WTC11 (cell line): ENCODE measurements around the gene PGRMC2. TPM values are rescaled to one million over a fixed set of nuclear protein-coding genes. Genes with fewer than 3 reads are reported as not detected.

ENCODE experiments used
- ATAC-seq: fragments of 200-7000 bp; cut with Tn5 transposase; 2 replicates; pipeline ENCODE4 v1.10.0; 2021; ENCODE audit warnings: mild to moderate bottlenecking, moderate library complexity
- CTCF ChIA-PET: fragments of 300-600 bp; sonication (Branson Sonifier 250); formaldehyde crosslinking; loops from one replicate; lab custom pipeline; 2021; ENCODE audit warnings: antibody characterized with exemption; lab: Charles Lee
- POLR2A ChIA-PET: fragments of 350-600 bp; sonication (Branson Sonifier 250); formaldehyde crosslinking; loops from one replicate; lab custom pipeline; 2021; ENCODE audit warnings: antibody characterized with exemption; lab: Charles Lee
- DNase-seq: peaks from one replicate; pipeline ENCODE4 v3.0.0; 2021; ENCODE audit warnings: low spot score
- H3K27ac Mint-ChIP-seq: 2 replicates; pipeline ENCODE4 v1.8.0; 2021; ENCODE audit warnings: mixed read lengths
- H3K27me3 Mint-ChIP-seq: 2 replicates; pipeline ENCODE4 v1.8.0; 2021; ENCODE audit warnings: low read depth, mild to moderate bottlenecking, moderate library complexity, mixed read lengths
- H3K36me3 Mint-ChIP-seq: 2 replicates; pipeline ENCODE4 v1.8.0; 2021; ENCODE audit warnings: mixed read lengths
- H3K4me1 Mint-ChIP-seq: 2 replicates; pipeline ENCODE4 v1.8.0; 2022; ENCODE audit warnings: mixed read lengths
- H3K4me3 Mint-ChIP-seq: 2 replicates; pipeline ENCODE4 v1.8.0; 2021; ENCODE audit warnings: mild to moderate bottlenecking, moderate library complexity, mixed read lengths
- H3K9me3 Mint-ChIP-seq: 2 replicates; pipeline ENCODE4 v1.8.0; 2021; ENCODE audit warnings: mixed read lengths
- CREM ChIP-seq: sonication (generic); formaldehyde crosslinking; IDR thresholded peaks from 2 replicates; pipeline ENCODE4 v1.8.1; 2022; ENCODE audit warnings: mild to moderate bottlenecking, missing genetic modification reagents, moderate library complexity
- CTCF ChIP-seq: fragments of 200-600 bp; IDR thresholded peaks from 2 replicates; pipeline ENCODE4 v1.8.0; 2022; ENCODE audit warnings: antibody characterized with exemption
- ESRRA ChIP-seq: sonication (generic); formaldehyde crosslinking; IDR thresholded peaks from 2 replicates; pipeline ENCODE4 v1.8.1; 2022; ENCODE audit warnings: mild to moderate bottlenecking, missing genetic modification reagents, borderline replicate concordance
- FOXK1 ChIP-seq: sonication (generic); formaldehyde crosslinking; IDR thresholded peaks from 2 replicates; pipeline ENCODE4 v1.8.0; 2022; ENCODE audit warnings: mild to moderate bottlenecking, moderate library complexity, missing genetic modification reagents
- GTF2I ChIP-seq: fragments of 250-450 bp; sonication (Bioruptor Pico); conservative IDR thresholded peaks from 2 replicates; pipeline ENCODE4 v1.4.0; 2021; ENCODE audit warnings: mild to moderate bottlenecking
- JUN ChIP-seq: sonication (generic); formaldehyde crosslinking; IDR thresholded peaks from 2 replicates; pipeline ENCODE4 v1.8.0; 2023; ENCODE audit warnings: mild to moderate bottlenecking, missing genetic modification reagents
- NFATC4 ChIP-seq: fragments of 250-450 bp; sonication (Bioruptor Pico); IDR thresholded peaks from 2 replicates; pipeline ENCODE4 v1.9.0; 2021; ENCODE audit warnings: mild to moderate bottlenecking
- NFYB ChIP-seq: sonication (generic); formaldehyde crosslinking; conservative IDR thresholded peaks from 2 replicates; pipeline ENCODE4 v1.8.0; 2022; ENCODE audit warnings: low read depth, missing genetic modification reagents
- NR1H2 ChIP-seq: sonication (generic); formaldehyde crosslinking; IDR thresholded peaks from 2 replicates; pipeline ENCODE4 v1.9.0; 2021; ENCODE audit warnings: mild to moderate bottlenecking, moderate library complexity, missing genetic modification reagents
- SMAD4 ChIP-seq: sonication (generic); formaldehyde crosslinking; IDR thresholded peaks from 2 replicates; pipeline ENCODE4 v1.8.0; 2022; ENCODE audit warnings: mild to moderate bottlenecking, missing genetic modification reagents
- USF2 ChIP-seq: sonication (generic); formaldehyde crosslinking; IDR thresholded peaks from 2 replicates; pipeline ENCODE4 v1.8.1; 2023; ENCODE audit warnings: mild to moderate bottlenecking, missing genetic modification reagents, moderate library complexity
- ZBTB21 ChIP-seq: sonication (generic); formaldehyde crosslinking; IDR thresholded peaks from 2 replicates; pipeline ENCODE4 v1.8.1; 2023; ENCODE audit warnings: mild to moderate bottlenecking, missing genetic modification reagents, borderline replicate concordance
- ZNF263 ChIP-seq: sonication (generic); formaldehyde crosslinking; IDR thresholded peaks from 2 replicates; pipeline ENCODE4 v1.8.1; 2022; ENCODE audit warnings: low read depth, mild to moderate bottlenecking, moderate library complexity, missing genetic modification reagents
- ZNF317 ChIP-seq: sonication (generic); formaldehyde crosslinking; IDR thresholded peaks from 2 replicates; pipeline ENCODE4 v1.8.1; 2023; ENCODE audit warnings: low read depth, mild to moderate bottlenecking, moderate library complexity, missing genetic modification reagents, borderline replicate concordance
- ZNF416 ChIP-seq: fragments of 250-450 bp; sonication (Bioruptor Pico); IDR thresholded peaks from 2 replicates; pipeline ENCODE4 v1.9.0; 2021; ENCODE audit warnings: mild to moderate bottlenecking, inconsistent platforms
- total RNA-seq: library from RNA; stranded (reverse); gene quantifications from 3 replicates; pipeline ENCODE4 v1.2.3, GENCODE V29; 2021
- TF ChIP-seq, protein P1 (sequence below): sonication (generic); formaldehyde crosslinking; conservative IDR thresholded peaks from 2 replicates; pipeline ENCODE4 v1.8.1; 2022; ENCODE audit warnings: mild to moderate bottlenecking, missing genetic modification reagents
- TF ChIP-seq, protein P2 (sequence below): sonication (generic); formaldehyde crosslinking; IDR thresholded peaks from 2 replicates; pipeline ENCODE4 v1.8.0; 2022; ENCODE audit warnings: mild to moderate bottlenecking, missing genetic modification reagents
- TF ChIP-seq, protein P3 (sequence below): fragments of 250-450 bp; sonication (Bioruptor Pico); IDR thresholded peaks from 2 replicates; pipeline ENCODE4 v1.9.0; 2021; ENCODE audit warnings: mild to moderate bottlenecking, borderline replicate concordance
- TF ChIP-seq, protein P4 (sequence below): sonication (generic); formaldehyde crosslinking; IDR thresholded peaks from 2 replicates; pipeline ENCODE4 v1.8.0; 2023; ENCODE audit warnings: mild to moderate bottlenecking, missing genetic modification reagents
- TF ChIP-seq, protein P5 (sequence below): sonication (generic); formaldehyde crosslinking; conservative IDR thresholded peaks from 2 replicates; pipeline ENCODE4 v1.8.1; 2023; ENCODE audit warnings: mild to moderate bottlenecking, low read depth, missing genetic modification reagents, moderate library complexity

PGRMC2 gene
- total RNA-seq, 1 experiment from 2014 or later = 68.2 TPM

DNA sequence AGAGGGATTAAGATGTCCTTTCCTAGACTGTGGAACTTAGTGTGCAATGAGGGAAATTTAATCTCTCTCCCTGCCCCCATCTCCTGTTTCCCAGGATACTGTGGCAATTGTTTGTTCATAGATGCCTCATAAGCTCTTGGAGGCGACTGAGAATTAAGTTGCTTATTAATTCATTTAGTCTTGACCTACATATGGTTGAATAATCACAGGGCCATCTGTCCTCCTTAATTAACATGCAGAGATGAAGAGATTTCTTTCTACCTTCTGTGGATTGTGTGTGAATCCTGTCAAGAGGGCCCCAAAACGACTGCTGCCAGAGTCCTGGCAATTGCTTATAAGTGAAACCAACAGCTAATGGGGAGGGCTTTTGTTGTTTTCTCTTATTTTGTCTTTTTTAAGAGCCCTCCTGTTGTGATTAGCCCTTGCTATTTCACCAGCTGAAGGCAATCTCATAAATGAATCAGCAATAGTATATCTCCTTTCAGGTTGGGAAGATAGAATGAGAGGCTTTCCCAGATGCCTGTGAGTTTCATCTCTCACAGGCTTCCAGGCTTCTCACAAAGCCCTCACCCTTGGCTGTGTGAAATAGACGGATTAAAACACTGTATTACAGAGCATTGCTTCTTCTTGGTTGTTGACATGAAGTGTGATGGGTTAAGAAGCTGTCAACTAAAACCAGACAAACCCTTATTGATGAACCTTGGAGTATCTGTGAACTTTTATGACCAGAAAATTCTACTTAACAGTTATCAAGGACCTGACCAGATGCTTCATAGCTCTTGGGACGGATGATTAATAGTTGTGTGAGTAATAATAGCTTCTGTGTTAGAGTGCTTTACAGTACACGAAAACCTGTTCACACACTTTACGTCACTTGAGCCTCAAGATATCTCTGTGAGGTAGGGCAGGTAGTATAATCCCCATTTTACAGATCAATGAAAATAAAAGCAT lies 58.5 kb downstream of the PGRMC2 start (continued):
- TF ChIP-seq ESRRA (CRISPR knock-in tag) (no peak), NFATC4 (CRISPR knock-in tag) (no peak), CREM (no peak), NR1H2 (CRISPR knock-in tag) (no peak)

- ATAC-seq (no peak), DNase-seq (no peak)
- H3K9me3 Mint-ChIP-seq = peaks cover 8% of the 10 kb centered on the region
- no peak overlapping the region for H3K4me3 Mint-ChIP-seq
- no peaks in the 10 kb centered on the region for H3K27me3 Mint-ChIP-seq
- no peaks in the 10 kb centered on the region; the same call in 1 of the 2 replicates for H3K36me3 Mint-ChIP-seq
- ChIA-PET CTCF (no interaction called here), POLR2A (no interaction called here)
- H3K27ac Mint-ChIP-seq = no peak overlapping the region
- 0 out of 2 replicates have a peak, but pooled peaks cover 2% of the 10 kb centered on the region for H3K4me1 Mint-ChIP-seq
- no peak for TF ChIP-seq ESRRA (CRISPR knock-in tag)
- no peak for TF ChIP-seq SMAD4 (CRISPR knock-in tag)
- TF ChIP-seq, protein P1, sequence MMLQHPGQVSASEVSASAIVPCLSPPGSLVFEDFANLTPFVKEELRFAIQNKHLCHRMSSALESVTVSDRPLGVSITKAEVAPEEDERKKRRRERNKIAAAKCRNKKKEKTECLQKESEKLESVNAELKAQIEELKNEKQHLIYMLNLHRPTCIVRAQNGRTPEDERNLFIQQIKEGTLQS (CRISPR knock-in tag) = no peak
- TF ChIP-seq, protein P2, sequence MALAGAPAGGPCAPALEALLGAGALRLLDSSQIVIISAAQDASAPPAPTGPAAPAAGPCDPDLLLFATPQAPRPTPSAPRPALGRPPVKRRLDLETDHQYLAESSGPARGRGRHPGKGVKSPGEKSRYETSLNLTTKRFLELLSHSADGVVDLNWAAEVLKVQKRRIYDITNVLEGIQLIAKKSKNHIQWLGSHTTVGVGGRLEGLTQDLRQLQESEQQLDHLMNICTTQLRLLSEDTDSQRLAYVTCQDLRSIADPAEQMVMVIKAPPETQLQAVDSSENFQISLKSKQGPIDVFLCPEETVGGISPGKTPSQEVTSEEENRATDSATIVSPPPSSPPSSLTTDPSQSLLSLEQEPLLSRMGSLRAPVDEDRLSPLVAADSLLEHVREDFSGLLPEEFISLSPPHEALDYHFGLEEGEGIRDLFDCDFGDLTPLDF (CRISPR knock-in tag) = no peak
- no peak for TF ChIP-seq FOXK1 (CRISPR knock-in tag)
- TF ChIP-seq CTCF = no peak
- TF ChIP-seq USF2 (CRISPR knock-in tag) = no peak
- TF ChIP-seq, protein P3, sequence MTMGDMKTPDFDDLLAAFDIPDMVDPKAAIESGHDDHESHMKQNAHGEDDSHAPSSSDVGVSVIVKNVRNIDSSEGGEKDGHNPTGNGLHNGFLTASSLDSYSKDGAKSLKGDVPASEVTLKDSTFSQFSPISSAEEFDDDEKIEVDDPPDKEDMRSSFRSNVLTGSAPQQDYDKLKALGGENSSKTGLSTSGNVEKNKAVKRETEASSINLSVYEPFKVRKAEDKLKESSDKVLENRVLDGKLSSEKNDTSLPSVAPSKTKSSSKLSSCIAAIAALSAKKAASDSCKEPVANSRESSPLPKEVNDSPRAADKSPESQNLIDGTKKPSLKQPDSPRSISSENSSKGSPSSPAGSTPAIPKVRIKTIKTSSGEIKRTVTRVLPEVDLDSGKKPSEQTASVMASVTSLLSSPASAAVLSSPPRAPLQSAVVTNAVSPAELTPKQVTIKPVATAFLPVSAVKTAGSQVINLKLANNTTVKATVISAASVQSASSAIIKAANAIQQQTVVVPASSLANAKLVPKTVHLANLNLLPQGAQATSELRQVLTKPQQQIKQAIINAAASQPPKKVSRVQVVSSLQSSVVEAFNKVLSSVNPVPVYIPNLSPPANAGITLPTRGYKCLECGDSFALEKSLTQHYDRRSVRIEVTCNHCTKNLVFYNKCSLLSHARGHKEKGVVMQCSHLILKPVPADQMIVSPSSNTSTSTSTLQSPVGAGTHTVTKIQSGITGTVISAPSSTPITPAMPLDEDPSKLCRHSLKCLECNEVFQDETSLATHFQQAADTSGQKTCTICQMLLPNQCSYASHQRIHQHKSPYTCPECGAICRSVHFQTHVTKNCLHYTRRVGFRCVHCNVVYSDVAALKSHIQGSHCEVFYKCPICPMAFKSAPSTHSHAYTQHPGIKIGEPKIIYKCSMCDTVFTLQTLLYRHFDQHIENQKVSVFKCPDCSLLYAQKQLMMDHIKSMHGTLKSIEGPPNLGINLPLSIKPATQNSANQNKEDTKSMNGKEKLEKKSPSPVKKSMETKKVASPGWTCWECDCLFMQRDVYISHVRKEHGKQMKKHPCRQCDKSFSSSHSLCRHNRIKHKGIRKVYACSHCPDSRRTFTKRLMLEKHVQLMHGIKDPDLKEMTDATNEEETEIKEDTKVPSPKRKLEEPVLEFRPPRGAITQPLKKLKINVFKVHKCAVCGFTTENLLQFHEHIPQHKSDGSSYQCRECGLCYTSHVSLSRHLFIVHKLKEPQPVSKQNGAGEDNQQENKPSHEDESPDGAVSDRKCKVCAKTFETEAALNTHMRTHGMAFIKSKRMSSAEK (CRISPR knock-in tag) = no peak
- TF ChIP-seq ZBTB21 (CRISPR knock-in tag) = no peak
- TF ChIP-seq ZNF416 (CRISPR knock-in tag) = no peak
- no peak for TF ChIP-seq JUN (CRISPR knock-in tag)
- TF ChIP-seq ZNF317 (CRISPR knock-in tag) = no peak
- no peak for TF ChIP-seq NFYB (CRISPR knock-in tag)
- no peak for TF ChIP-seq GTF2I (CRISPR knock-in tag)
- TF ChIP-seq ZNF263 (CRISPR knock-in tag) = no peak
- TF ChIP-seq, protein P4, sequence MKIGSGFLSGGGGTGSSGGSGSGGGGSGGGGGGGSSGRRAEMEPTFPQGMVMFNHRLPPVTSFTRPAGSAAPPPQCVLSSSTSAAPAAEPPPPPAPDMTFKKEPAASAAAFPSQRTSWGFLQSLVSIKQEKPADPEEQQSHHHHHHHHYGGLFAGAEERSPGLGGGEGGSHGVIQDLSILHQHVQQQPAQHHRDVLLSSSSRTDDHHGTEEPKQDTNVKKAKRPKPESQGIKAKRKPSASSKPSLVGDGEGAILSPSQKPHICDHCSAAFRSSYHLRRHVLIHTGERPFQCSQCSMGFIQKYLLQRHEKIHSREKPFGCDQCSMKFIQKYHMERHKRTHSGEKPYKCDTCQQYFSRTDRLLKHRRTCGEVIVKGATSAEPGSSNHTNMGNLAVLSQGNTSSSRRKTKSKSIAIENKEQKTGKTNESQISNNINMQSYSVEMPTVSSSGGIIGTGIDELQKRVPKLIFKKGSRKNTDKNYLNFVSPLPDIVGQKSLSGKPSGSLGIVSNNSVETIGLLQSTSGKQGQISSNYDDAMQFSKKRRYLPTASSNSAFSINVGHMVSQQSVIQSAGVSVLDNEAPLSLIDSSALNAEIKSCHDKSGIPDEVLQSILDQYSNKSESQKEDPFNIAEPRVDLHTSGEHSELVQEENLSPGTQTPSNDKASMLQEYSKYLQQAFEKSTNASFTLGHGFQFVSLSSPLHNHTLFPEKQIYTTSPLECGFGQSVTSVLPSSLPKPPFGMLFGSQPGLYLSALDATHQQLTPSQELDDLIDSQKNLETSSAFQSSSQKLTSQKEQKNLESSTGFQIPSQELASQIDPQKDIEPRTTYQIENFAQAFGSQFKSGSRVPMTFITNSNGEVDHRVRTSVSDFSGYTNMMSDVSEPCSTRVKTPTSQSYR = no peak
- TF ChIP-seq, protein P5, sequence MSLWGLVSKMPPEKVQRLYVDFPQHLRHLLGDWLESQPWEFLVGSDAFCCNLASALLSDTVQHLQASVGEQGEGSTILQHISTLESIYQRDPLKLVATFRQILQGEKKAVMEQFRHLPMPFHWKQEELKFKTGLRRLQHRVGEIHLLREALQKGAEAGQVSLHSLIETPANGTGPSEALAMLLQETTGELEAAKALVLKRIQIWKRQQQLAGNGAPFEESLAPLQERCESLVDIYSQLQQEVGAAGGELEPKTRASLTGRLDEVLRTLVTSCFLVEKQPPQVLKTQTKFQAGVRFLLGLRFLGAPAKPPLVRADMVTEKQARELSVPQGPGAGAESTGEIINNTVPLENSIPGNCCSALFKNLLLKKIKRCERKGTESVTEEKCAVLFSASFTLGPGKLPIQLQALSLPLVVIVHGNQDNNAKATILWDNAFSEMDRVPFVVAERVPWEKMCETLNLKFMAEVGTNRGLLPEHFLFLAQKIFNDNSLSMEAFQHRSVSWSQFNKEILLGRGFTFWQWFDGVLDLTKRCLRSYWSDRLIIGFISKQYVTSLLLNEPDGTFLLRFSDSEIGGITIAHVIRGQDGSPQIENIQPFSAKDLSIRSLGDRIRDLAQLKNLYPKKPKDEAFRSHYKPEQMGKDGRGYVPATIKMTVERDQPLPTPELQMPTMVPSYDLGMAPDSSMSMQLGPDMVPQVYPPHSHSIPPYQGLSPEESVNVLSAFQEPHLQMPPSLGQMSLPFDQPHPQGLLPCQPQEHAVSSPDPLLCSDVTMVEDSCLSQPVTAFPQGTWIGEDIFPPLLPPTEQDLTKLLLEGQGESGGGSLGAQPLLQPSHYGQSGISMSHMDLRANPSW (CRISPR knock-in tag) = no peak
These were observed 59.5 kb downstream of the PGRMC2 start for GRCh38 chr4:128227991-128228571.
